ENCODE data around the gene STX12.

GRCh38 chr1:27736252-27736651 lies 36.8 kb upstream of the STX12 start:
- TF ChIP-seq, protein P1, sequence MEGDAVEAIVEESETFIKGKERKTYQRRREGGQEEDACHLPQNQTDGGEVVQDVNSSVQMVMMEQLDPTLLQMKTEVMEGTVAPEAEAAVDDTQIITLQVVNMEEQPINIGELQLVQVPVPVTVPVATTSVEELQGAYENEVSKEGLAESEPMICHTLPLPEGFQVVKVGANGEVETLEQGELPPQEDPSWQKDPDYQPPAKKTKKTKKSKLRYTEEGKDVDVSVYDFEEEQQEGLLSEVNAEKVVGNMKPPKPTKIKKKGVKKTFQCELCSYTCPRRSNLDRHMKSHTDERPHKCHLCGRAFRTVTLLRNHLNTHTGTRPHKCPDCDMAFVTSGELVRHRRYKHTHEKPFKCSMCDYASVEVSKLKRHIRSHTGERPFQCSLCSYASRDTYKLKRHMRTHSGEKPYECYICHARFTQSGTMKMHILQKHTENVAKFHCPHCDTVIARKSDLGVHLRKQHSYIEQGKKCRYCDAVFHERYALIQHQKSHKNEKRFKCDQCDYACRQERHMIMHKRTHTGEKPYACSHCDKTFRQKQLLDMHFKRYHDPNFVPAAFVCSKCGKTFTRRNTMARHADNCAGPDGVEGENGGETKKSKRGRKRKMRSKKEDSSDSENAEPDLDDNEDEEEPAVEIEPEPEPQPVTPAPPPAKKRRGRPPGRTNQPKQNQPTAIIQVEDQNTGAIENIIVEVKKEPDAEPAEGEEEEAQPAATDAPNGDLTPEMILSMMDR (conservative IDR thresholded peaks at IDR 0.05; ENCODE audit: low read depth, low read length), result no peak
- no peak for TF ChIP-seq EZH2 (IDR thresholded peaks at IDR 0.05; ENCODE audit: borderline replicate concordance, low read depth, low read length, poor library complexity, severe bottlenecking)

Measured in A673 (cell line).